Kidney epithelial cell (primary cell): ENCODE data around the gene ANKRD23. TPM values are rescaled to one million over a fixed set of nuclear protein-coding genes. Genes with fewer than 3 reads are reported as not detected.

ENCODE experiments used
- DNase-seq: peaks from one replicate; pipeline ENCODE4 v3.0.0-alpha.2; 2010; ENCODE audit warnings: low read depth
- H3K27me3 ChIP-seq: 2 replicates; pipeline ENCODE4 v1.6.0; 2011; ENCODE audit warnings: low read length; ENCODE audit not compliant: control insufficient read depth, insufficient read depth
- H3K36me3 ChIP-seq: 2 replicates; pipeline ENCODE4 v1.5.1; 2011; ENCODE audit warnings: low read length; ENCODE audit not compliant: control insufficient read depth, insufficient read depth
- H3K4me3 ChIP-seq: 2 replicates; pipeline ENCODE4 v1.5.1; 2011; ENCODE audit warnings: low read depth, mild to moderate bottlenecking, control low read depth, low read length
- total RNA-seq: library from RNA; depleted of rRNA; stranded (reverse); fragments of >200 nt; gene quantifications from 2 replicates; pipeline ENCODE4 v1.2.3, GENCODE V29; 2015
- TF ChIP-seq, protein P1 (sequence below): IDR thresholded peaks from 2 replicates; pipeline ENCODE4 v1.5.1; 2011; ENCODE audit warnings: mild to moderate bottlenecking, moderate library complexity, low read length, control low read depth, inconsistent platforms; ENCODE audit not compliant: insufficient read depth, poor library complexity, severe bottlenecking

The ANKRD23 gene
- total RNA-seq, 1 donor from 2014 or later, result 2.1 TPM

- no peaks in the 10 kb centered on the region for H3K27me3 ChIP-seq
- TF ChIP-seq, protein P1, sequence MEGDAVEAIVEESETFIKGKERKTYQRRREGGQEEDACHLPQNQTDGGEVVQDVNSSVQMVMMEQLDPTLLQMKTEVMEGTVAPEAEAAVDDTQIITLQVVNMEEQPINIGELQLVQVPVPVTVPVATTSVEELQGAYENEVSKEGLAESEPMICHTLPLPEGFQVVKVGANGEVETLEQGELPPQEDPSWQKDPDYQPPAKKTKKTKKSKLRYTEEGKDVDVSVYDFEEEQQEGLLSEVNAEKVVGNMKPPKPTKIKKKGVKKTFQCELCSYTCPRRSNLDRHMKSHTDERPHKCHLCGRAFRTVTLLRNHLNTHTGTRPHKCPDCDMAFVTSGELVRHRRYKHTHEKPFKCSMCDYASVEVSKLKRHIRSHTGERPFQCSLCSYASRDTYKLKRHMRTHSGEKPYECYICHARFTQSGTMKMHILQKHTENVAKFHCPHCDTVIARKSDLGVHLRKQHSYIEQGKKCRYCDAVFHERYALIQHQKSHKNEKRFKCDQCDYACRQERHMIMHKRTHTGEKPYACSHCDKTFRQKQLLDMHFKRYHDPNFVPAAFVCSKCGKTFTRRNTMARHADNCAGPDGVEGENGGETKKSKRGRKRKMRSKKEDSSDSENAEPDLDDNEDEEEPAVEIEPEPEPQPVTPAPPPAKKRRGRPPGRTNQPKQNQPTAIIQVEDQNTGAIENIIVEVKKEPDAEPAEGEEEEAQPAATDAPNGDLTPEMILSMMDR, result no peak
- peaks cover 3% of the 10 kb centered on the region for H3K36me3 ChIP-seq
- no peak overlapping the region for H3K4me3 ChIP-seq
- DNase-seq, result no peak
These were observed 12.1 kb downstream of the ANKRD23 start for GRCh38 chr2:96831679-96832078.

DNA sequence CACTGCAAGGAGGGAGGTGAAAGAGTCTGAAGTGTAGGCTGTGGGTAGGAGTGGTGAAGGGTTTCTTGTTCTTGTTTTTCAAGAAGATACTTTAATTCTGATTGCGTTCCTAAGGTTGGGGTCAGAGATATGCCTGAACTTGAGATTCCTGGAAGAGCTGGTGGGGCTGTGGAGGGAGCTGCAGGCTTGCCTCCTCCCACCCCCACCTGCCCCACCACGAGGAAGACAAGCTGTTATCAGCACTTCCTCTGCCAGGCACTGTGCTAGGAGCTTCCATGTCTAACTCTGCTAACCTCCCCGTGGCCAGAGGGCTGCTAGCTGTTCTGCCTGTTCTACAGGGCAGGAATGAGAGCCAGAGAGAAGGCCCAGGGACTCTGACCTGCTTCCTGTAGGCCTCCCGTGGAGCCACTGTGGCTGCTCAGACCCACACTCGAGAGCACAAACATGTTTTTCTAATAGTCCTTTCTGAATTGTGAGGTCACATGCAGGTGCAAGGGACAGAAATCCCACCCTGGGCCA, 13.7 kb downstream of the ANKRD23 start:
- Histone ChIP-seq H3K4me3 (no peak overlapping the region), H3K27me3 (no peaks in the 10 kb centered on the region), H3K36me3 (peaks cover 3% of the 10 kb centered on the region)
- no peak for DNase-seq
- TF ChIP-seq, protein P1, result no peak

DNA sequence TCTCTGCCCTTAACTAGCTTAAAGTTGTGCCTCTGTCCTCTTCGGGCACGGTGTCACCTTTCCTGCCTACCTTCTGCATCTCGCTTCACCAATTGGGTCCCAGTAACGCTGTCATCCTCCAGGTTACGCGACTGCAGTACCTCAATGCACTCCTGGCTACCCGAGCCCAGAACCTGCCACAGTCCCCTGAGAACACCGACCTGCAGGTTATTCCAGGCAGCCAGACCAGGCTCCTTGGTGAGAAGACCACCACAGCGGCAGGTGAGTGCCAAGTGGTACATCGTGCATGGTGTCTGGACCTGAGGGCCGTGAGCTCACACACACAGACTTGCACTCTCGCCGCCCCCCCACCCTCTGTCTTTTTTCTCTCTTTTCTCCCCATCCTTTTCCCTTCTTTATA, 14.9 kb downstream of the ANKRD23 start:
- Histone ChIP-seq H3K36me3 (peaks cover 3% of the 10 kb centered on the region), H3K4me3 (no peak overlapping the region), H3K27me3 (no peaks in the 10 kb centered on the region)
- TF ChIP-seq, protein P1, result no peak
- no peak for DNase-seq

GRCh38 chr2:96828436-96828835, 15.4 kb downstream of the ANKRD23 start:
- Histone ChIP-seq H3K36me3 (peaks cover 3% of the 10 kb centered on the region), H3K27me3 (no peaks in the 10 kb centered on the region), H3K4me3 (no peak overlapping the region)
- DNase-seq, result no peak
- TF ChIP-seq, protein P1, result no peak

GRCh38 chr2:96826546-96827278, 17.1 kb downstream of the ANKRD23 start:
- Histone ChIP-seq H3K27me3 (no peaks in the 10 kb centered on the region), H3K36me3 (peaks cover 1% of the 10 kb centered on the region), H3K4me3 (no peak overlapping the region)
- TF ChIP-seq, protein P1, result no peak
- DNase-seq, result no peak

GRCh38 chr2:96825057-96825456, 18.8 kb downstream of the ANKRD23 start:
- H3K27me3 ChIP-seq, result no peaks in the 10 kb centered on the region
- H3K36me3 ChIP-seq, result peaks cover 1% of the 10 kb centered on the region
- H3K4me3 ChIP-seq, result no peak overlapping the region
- TF ChIP-seq, protein P1, result no peak
- no peak for DNase-seq
